ENCODE data around the gene ARNT2. TPM values are rescaled to one million over a fixed set of nuclear protein-coding genes. Genes with fewer than 3 reads are reported as not detected.

The ARNT2 gene
- polyA plus RNA-seq, 3 donors from 2014 or later: not detected

GRCh38 chr15:80615783-80616391, 211.7 kb downstream of the ARNT2 start:
- Mint-ChIP-seq H3K27ac (no peak overlapping the region), H3K36me3 (no peaks in the 10 kb centered on the region), H3K4me3 (no peak overlapping the region), H3K9me3 (no peaks in the 10 kb centered on the region), H3K4me1 (no peaks in the 10 kb centered on the region), H3K27me3 (ENCODE audit: low read depth in 3 of 3) (peaks cover 2 to 13% (median 5%) of the 10 kb centered on the region in 3 donors)
- DNase-seq: no peak

GRCh38 chr15:80618685-80619400, 214.7 kb downstream of the ARNT2 start:
- Mint-ChIP-seq H3K9me3 (peaks cover 0 to 12% (median 1%) of the 10 kb centered on the region in 6 donors), H3K4me3 (no peak overlapping the region), H3K27me3 (ENCODE audit: low read depth in 3 of 3) (peaks cover 2 to 22% (median 8%) of the 10 kb centered on the region in 3 donors), H3K4me1 (no peaks in the 10 kb centered on the region), H3K27ac (no peak overlapping the region), H3K36me3 (no peaks in the 10 kb centered on the region)
- no peak for DNase-seq

GRCh38 chr15:80619680-80620079, 215.5 kb downstream of the ARNT2 start:
- H3K36me3 Mint-ChIP-seq: no peaks in the 10 kb centered on the region
- peaks cover 0 to 12% (median 1%) of the 10 kb centered on the region in 6 donors for H3K9me3 Mint-ChIP-seq
- no peaks in the 10 kb centered on the region for H3K4me1 Mint-ChIP-seq
- H3K27ac Mint-ChIP-seq: no peak overlapping the region
- no peak overlapping the region for H3K4me3 Mint-ChIP-seq
- H3K27me3 Mint-ChIP-seq (ENCODE audit: low read depth in 3 of 3): peaks cover 2 to 21% (median 9%) of the 10 kb centered on the region in 3 donors
- no peak for DNase-seq

DNA sequence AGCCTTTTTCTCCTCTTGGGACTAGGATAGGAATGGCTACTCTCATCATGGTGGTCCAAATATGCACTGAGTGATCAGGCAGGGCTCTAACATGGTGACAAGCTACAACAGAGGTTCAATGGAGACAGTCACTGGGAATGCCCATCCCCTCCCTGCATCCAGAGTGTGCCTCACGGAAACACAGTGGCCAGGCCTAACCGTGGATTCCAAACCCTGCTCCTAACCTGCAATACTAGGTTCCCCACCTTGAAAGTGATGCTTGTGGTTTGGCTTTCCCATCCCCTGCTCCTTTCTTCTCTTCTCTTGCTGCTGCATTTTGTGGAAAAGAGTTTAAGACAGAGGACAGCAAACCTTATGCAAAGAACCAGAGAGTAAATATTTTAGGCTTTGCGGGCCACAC, 216.0 kb downstream of the ARNT2 start:
- DNase-seq: no peak
- no peak overlapping the region for H3K4me3 Mint-ChIP-seq
- H3K4me1 Mint-ChIP-seq: no peaks in the 10 kb centered on the region
- no peaks in the 10 kb centered on the region for H3K36me3 Mint-ChIP-seq
- H3K27me3 Mint-ChIP-seq (ENCODE audit: low read depth in 3 of 3): peaks cover 2 to 25% (median 12%) of the 10 kb centered on the region in 3 donors
- no peak overlapping the region for H3K27ac Mint-ChIP-seq
- H3K9me3 Mint-ChIP-seq: peaks cover 0 to 12% (median 1%) of the 10 kb centered on the region in 6 donors

DNA sequence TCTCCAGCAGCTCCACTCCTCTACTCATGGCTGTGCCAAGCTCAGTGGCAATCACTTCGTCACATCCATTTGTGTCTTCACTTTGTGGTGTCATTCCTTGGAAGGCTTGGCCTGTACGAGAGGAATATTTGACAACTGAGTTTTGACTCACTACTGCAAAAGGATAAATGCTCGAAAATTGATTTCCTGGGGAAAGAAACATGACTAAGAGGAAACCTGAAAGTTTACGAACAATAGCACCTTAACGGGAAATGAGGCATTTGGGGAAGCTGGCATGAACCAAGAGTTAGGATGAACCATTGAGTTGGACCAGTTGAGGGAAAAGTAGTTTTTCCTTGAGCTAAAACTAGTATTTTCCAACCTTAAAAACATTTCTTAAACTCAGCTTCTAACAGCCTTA, 216.7 kb downstream of the ARNT2 start:
- Mint-ChIP-seq H3K9me3 (peaks cover 0 to 12% (median 1%) of the 10 kb centered on the region in 6 donors), H3K36me3 (no peaks in the 10 kb centered on the region), H3K27me3 (ENCODE audit: low read depth in 3 of 3) (peaks cover 2 to 26% (median 12%) of the 10 kb centered on the region in 3 donors), H3K27ac (no peak overlapping the region), H3K4me3 (no peak overlapping the region), H3K4me1 (no peaks in the 10 kb centered on the region)
- DNase-seq: no peak

DNA sequence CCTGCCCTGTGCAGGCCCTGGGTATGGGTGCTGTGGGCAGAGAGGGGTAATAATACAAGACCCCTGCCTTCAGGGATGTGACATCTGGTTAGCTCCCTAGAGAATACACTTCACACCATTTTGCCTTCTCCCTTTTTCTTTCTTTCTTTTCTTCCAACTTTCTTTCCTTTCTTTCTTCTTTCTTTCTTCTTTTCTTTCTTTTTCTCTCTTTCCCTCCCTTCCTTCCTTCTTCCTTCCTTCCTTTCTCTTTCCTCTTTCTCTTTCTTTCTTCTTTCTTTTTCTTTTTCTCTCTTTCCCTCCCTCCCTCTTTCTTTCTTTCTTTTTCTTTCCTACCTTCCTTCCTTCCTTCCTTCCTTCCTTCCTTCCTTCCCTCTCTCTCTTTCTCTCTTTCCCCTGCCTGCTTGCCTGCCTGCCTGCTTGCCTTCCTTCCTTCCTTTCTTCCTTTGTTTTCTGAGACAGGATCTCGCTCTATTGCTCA, 222.5 kb downstream of the ARNT2 start:
- peaks cover 2 to 17% (median 7%) of the 10 kb centered on the region in 3 donors for H3K27me3 Mint-ChIP-seq (ENCODE audit: low read depth in 3 of 3)
- no peaks in the 10 kb centered on the region for H3K36me3 Mint-ChIP-seq
- peaks cover 0 to 12% (median 1%) of the 10 kb centered on the region in 6 donors for H3K9me3 Mint-ChIP-seq
- H3K4me1 Mint-ChIP-seq: no peaks in the 10 kb centered on the region
- DNase-seq: no peak
- H3K27ac Mint-ChIP-seq: no peak overlapping the region
- no peak overlapping the region for H3K4me3 Mint-ChIP-seq

DNA sequence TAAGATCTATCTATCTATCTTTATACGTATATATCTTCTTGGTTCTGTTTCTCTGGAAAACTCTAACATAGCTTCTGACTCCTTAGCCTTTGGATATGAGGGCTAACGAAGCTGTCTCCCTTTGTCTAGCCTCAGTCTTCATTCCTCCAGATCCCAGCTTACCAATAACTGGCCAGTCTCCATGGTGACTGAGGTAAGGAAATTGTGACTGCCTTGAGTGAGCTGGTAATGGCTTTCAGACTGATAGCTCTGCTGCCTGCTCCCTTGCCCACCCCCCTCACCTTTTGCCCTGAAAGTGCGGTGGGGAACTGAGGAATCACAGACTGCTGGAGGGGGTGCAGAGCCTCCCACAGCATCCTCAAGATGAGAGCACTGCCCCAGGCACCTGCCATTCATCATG, 225.2 kb downstream of the ARNT2 start:
- no peaks in the 10 kb centered on the region for H3K9me3 Mint-ChIP-seq
- H3K4me1 Mint-ChIP-seq: no peaks in the 10 kb centered on the region
- H3K4me3 Mint-ChIP-seq: no peak overlapping the region
- H3K27me3 Mint-ChIP-seq (ENCODE audit: low read depth in 3 of 3): peaks cover 4 to 15% (median 5%) of the 10 kb centered on the region in 3 donors
- no peak for DNase-seq
- no peak overlapping the region for H3K27ac Mint-ChIP-seq
- no peaks in the 10 kb centered on the region for H3K36me3 Mint-ChIP-seq

DNA sequence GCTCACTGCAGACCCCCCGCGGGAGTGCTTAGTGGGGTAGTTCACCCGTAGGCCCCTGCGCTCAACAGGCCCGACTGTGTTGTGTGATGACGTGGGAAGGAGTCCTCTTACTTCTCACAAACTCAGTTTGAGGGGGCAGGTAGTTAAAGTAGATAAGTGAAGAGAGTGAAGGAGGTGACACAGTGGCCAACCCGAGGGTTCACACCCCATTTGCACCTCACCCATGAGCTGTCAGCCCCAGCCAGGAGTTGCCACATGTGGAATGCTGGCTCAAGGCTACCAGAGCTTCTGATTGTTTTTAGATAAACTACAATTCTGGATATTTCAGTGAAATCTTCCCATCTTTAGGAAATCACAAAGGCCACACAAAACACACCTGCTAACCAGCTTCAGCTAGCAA, 226.8 kb downstream of the ARNT2 start:
- Mint-ChIP-seq H3K27me3 (ENCODE audit: low read depth in 3 of 3) (peaks cover 1 to 10% (median 7%) of the 10 kb centered on the region in 3 donors), H3K4me1 (no peaks in the 10 kb centered on the region), H3K4me3 (no peak overlapping the region), H3K36me3 (no peaks in the 10 kb centered on the region), H3K27ac (no peak overlapping the region), H3K9me3 (no peaks in the 10 kb centered on the region)
- no peak for DNase-seq

- Mint-ChIP-seq H3K4me1 (no peaks in the 10 kb centered on the region), H3K4me3 (no peak overlapping the region), H3K9me3 (no peaks in the 10 kb centered on the region), H3K27ac (no peak overlapping the region), H3K27me3 (ENCODE audit: low read depth in 3 of 3) (peaks cover 0 to 8% (median 7%) of the 10 kb centered on the region in 3 donors), H3K36me3 (no peaks in the 10 kb centered on the region)
- no peak for DNase-seq
Measured at GRCh38 chr15:80633221-80633620, 229.0 kb downstream of the ARNT2 start.

DNA sequence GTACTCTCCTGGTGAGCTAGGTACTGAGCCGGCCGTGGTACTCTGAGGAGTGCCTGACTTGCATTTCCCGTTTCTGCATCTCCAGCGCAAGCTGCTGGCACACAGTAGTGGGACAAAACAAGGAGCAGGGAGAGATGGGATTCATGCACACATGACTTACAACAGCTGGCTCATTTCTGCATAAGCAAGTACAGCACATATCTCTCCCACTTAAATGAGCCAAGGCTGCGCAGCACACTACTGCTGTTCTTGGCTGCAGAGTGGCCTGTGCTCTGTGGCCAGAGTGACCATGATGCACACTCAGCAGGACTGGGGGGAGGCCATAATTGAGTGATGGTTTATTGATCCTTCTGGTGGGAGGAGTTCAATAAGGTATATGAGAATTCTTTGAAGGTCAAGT, 231.8 kb downstream of the ARNT2 start:
- no peak overlapping the region for H3K27ac Mint-ChIP-seq
- H3K4me1 Mint-ChIP-seq: no peaks in the 10 kb centered on the region
- peaks cover 0 to 5% (median 4%) of the 10 kb centered on the region in 3 donors for H3K27me3 Mint-ChIP-seq (ENCODE audit: low read depth in 3 of 3)
- no peaks in the 10 kb centered on the region for H3K36me3 Mint-ChIP-seq
- no peaks in the 10 kb centered on the region for H3K9me3 Mint-ChIP-seq
- no peak overlapping the region for H3K4me3 Mint-ChIP-seq
- DNase-seq: no peak

- Mint-ChIP-seq H3K27me3 (ENCODE audit: low read depth in 3 of 3) (peaks cover 0 to 5% (median 4%) of the 10 kb centered on the region in 3 donors), H3K4me1 (no peaks in the 10 kb centered on the region), H3K36me3 (no peaks in the 10 kb centered on the region), H3K27ac (no peak overlapping the region), H3K4me3 (no peak overlapping the region), H3K9me3 (no peaks in the 10 kb centered on the region)
- DNase-seq: no peak
Measured at GRCh38 chr15:80636675-80637074, 232.5 kb downstream of the ARNT2 start.

DNA sequence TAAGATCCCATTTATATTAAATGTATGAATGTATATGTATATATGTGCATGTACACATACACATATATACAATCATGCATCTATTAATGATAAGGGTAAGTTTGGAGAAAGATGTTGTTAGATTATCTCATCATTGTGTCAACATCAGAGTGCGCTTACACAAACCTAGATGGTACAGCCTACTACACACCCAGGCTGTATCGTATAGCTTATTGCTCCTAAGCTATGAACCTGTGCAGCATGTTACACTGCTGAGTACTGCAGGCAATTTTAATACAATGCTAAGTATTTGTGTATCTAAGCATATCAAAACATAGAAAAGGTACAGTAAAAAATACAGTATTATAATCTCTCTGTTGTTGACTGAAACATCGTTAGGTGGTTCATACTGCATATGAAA, 233.6 kb downstream of the ARNT2 start:
- H3K4me1 Mint-ChIP-seq: no peaks in the 10 kb centered on the region
- no peaks in the 10 kb centered on the region for H3K36me3 Mint-ChIP-seq
- no peak overlapping the region for H3K4me3 Mint-ChIP-seq
- peaks cover 0 to 6% (median 3%) of the 10 kb centered on the region in 3 donors for H3K27me3 Mint-ChIP-seq (ENCODE audit: low read depth in 3 of 3)
- H3K9me3 Mint-ChIP-seq: no peaks in the 10 kb centered on the region
- H3K27ac Mint-ChIP-seq: no peak overlapping the region
- no peak for DNase-seq

DNA sequence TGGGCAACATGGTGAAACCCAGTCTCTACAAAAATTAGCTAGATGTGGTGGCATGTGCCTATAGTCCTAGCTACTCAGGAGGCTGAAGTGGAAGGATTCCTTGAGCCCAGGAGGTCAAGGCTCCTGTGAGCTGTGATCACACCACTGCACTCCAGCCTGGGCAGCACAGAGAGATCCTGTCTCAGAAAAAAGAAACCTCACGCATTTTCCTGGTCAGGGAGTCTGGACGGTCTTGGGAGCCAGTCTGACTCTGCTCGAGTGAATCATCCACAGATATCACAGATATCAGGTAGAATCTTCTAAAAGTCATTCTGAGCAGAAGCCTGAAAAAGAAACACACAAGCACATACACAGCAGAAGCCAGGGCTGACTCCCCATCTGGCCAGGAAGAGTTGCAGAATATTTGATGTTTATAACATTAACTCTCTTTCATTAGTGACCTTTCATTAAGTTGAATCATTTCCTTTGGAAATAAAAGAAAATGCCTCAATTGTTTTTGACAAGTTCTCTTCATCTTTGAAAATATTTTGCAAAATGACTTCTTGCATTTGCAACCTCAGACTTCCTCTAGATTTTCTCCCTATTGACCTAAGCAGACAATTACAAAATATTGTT, 234.5 kb downstream of the ARNT2 start:
- no peak overlapping the region for H3K27ac Mint-ChIP-seq
- DNase-seq: no peak
- H3K4me3 Mint-ChIP-seq: no peak overlapping the region
- H3K9me3 Mint-ChIP-seq: no peaks in the 10 kb centered on the region
- H3K4me1 Mint-ChIP-seq: no peaks in the 10 kb centered on the region
- H3K27me3 Mint-ChIP-seq (ENCODE audit: low read depth in 3 of 3): peaks cover 0 to 6% (median 3%) of the 10 kb centered on the region in 3 donors
- H3K36me3 Mint-ChIP-seq: no peaks in the 10 kb centered on the region

DNA sequence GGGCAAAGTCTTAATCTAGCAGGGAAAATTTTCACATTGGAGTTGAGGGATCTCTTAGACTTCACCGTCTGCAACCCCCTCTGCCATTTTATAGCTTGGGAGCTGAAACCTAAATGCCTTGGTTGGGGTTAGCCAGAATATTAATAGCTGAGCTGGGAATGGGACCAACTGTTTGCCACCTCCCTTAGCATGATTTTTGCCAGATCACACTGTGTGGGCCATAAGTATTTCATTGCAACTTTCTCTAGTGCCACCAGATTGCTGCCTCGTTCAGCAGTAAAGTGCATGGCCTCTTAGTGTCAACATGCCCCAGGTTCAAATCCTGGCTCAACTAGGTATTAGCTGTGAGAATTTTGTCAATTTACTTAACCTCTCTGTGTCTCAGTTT, 235.0 kb downstream of the ARNT2 start:
- H3K4me3 Mint-ChIP-seq: no peak overlapping the region
- no peaks in the 10 kb centered on the region for H3K9me3 Mint-ChIP-seq
- no peak for DNase-seq
- no peaks in the 10 kb centered on the region for H3K4me1 Mint-ChIP-seq
- no peak overlapping the region for H3K27ac Mint-ChIP-seq
- no peaks in the 10 kb centered on the region for H3K36me3 Mint-ChIP-seq
- peaks cover 0 to 3% (median 3%) of the 10 kb centered on the region in 3 donors for H3K27me3 Mint-ChIP-seq (ENCODE audit: low read depth in 3 of 3)

All from immature natural killer cell (primary cell).